GM12873 (cell line): Measurements from ENCODE around the gene OR6X1.

Experiments used
- TF ChIP-seq, protein P1 (sequence below): IDR thresholded peaks from 2 replicates; pipeline ENCODE4 v1.5.1; 2012; ENCODE audit warnings: low read depth, mild to moderate bottlenecking, moderate library complexity, low read length, control low read depth; ENCODE audit not compliant: insufficient read depth; ENCODE audit errors: missing control alignments

The OR6X1 gene

DNA sequence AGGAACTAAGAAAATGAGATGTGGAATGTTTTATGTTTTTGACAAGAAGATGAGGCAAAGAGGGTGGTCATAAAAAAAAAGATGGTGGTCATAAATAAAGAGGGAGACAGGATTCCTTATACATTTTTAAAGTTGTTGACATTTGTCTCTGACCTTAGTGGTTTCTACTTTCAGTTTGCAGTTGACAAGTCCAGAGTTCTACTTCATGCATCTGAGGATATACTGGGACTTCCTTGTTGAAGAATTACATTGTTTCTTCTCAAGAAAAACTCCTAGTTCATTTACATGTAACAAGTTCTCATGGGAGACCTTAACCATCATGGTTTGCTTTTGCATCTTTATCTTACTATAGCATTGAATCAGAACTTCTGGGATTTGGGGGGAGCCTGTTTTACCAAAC lies 1.2 kb downstream of the OR6X1 start:
- TF ChIP-seq, protein P1, sequence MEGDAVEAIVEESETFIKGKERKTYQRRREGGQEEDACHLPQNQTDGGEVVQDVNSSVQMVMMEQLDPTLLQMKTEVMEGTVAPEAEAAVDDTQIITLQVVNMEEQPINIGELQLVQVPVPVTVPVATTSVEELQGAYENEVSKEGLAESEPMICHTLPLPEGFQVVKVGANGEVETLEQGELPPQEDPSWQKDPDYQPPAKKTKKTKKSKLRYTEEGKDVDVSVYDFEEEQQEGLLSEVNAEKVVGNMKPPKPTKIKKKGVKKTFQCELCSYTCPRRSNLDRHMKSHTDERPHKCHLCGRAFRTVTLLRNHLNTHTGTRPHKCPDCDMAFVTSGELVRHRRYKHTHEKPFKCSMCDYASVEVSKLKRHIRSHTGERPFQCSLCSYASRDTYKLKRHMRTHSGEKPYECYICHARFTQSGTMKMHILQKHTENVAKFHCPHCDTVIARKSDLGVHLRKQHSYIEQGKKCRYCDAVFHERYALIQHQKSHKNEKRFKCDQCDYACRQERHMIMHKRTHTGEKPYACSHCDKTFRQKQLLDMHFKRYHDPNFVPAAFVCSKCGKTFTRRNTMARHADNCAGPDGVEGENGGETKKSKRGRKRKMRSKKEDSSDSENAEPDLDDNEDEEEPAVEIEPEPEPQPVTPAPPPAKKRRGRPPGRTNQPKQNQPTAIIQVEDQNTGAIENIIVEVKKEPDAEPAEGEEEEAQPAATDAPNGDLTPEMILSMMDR = no peak

DNA sequence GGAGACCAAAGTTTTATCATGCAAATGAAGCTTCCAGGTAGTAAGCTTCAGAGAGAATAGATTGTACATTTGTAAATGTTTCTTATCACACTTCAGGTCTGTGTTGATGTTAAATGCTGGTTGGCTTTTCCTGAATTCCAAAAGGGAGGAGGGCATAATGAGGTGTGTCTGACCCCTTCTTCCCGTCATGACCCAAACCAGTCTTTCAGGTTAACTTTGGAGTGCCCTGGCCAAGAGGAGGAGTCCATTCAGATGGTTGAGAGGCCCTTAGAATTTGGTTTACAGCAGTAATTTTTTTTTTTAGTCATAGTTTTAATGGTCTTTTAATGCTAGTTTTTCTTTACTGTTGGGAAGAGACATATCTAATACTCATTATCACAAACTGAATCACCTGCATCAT lies 2.5 kb downstream of the OR6X1 start:
- TF ChIP-seq, protein P1 = no peak

DNA sequence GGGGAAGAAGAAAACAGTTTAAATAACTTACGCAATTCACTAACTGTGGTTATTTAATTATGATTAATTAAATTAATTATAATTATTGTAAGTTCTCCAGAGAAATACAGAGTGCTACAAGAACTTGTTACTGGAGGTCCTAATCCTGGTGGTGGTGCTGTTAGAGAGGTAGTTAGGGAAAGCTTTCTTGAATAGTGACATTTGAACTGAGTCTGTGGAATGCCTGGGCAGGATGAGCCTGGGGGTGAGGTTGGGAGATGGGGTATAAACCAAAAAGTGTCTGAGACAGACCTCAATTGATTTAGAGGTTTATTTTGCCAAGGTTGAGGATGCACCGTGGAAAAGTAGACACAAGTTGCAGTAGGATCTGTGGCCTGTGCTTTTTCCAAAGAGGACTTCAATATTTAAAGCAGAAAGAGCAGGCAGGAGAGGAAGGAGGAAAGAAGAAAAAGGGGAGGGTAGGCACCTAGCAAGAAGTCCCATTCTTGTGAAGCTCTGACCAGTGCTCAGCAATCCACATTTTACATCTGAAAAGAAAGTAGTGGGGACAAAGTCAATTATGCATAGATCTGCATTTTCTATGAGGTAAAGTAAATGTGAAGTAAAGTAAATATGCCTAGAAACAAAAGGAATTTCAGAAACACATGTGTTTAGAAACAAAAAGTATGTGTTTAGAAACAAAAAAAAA lies 8.4 kb downstream of the OR6X1 start:
- TF ChIP-seq, protein P1 = no peak

DNA sequence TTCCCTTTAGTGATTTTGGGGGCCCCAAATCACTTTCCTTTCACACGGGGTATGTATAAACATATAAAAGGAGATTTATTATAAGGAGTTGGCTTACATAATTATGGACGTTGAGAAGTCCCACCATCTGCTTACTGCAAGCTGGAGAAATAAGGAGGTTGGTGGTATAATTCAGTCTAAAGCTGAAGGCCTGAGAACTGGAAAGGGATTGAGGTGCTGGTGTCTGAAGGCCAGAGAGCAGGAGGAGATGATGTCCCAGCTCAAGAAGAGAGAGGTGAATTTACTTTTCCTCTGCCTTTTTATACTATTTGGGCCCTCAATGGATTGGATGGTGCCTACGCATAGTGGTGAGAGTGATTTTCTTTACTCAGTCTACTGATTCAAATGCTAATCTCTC lies 11.6 kb downstream of the OR6X1 start:
- TF ChIP-seq, protein P1 = no peak

DNA sequence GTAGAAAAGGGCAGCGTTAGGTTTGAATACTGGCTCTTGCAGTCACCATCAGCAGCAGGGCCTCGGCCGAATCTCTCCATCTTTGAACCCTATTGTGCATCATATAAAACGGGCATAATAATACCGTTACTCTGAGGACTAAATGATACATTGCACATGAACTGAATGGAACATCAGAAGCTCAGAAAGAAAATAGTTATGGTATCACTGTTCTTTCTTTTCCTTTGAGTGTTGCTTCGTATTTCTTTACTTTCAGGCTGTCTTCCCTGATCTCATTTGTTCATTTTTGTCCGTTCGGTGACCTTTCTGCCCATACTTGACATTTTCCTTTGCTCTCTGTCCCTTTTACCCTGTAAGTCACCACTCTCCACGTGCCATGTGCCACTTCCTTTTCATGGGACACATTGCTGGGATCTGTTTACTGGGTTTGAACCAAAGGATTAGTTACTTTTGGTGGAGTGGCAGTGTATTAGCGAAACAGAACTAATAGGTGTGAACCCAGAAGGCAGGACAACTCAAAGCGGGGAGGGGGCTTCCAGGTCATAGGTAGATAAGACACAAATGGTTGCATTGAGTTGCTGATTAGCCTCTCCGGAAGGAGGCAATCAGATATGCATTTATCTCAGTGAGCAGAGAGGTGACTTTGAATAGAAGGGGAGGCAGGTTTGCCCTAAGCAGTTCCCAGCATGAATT lies 12.1 kb downstream of the OR6X1 start:
- TF ChIP-seq, protein P1 = no peak

DNA sequence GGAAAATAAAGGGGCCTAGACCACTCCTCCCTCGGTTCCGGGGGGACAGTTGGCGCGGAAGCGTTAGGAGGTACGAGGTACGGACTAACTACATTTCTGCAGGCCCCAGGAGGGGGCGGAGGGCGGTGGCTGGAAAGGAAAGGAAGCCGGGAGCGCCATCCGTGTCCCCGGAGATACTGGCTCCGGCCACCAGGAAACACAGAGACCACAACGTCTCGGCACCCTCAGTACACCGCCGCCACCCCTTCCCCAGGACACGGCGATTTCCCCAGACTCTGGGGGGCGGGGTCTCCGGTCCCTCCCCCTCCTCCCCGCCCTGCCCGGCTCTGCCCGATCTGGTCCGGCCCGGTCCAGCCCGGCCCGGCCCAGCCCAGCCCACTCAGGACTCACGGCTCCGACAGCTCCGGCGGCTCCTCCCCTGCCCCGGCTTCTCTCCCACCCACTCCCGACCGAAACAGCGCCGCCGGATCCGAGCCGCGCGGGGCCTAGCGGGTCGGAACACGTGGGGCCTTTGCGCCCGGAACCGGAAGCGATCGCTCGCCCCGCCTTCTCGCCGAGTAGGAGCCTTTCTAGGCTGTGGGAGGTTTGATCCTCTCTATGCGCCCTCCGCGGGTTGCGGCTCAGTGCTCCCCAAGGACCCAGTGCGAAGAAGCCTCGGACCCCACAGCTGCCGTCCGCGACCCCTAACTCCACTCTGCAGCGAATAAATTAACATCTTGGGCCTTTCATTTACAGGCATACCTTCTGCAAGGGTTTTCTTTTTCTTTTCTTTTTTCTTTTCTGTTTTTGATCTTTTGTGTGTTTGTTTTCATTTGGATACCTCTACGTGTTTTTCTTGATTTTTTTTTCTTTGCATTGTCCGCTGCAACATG lies 12.9 kb downstream of the OR6X1 start, which contains the start of gene ZNF202:
Gene ZNF202 (minus strand): TSS at position 502 of the 872 bp plus-strand sequence. CDS start 10,772 bp downstream, outside the sequence.
- TF ChIP-seq, protein P1 = peak; percentile 30

DNA sequence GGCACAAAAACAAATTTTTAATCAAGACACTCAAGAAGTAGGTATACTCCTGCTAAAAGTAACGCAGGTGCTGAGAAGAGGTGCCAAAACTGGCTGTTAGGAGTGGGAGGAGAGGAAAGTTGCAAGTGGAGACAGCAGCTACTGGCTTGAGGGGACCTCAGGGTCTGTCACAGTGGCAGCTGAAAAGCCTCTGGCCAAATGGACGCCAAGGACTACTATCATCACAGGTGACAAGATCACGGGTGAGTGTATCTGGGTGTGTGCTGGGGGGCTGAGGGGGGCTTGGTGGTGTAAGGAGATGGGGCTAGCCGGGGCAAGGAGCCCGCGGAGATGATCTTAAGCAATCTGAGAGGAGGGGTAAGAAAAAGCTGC lies 13.5 kb downstream of the OR6X1 start:
- TF ChIP-seq, protein P1 = no peak
